GM23338 (cell line): ENCODE data around the gene EXO1. TPM values are rescaled to one million over a fixed set of nuclear protein-coding genes. Genes with fewer than 3 reads are reported as not detected.
"Not testable (repeated sequence)": the region's sequence is repeated elsewhere in the genome, so short reads cannot be mapped to it uniquely, and the experiment has no call there.

ENCODE experiments used
- ATAC-seq: fragments of 200-7000 bp; cut with Tn5 transposase; 3 replicates; pipeline ENCODE4 v1.9.1; 2020
- DNase-seq: peaks from one replicate; pipeline ENCODE4 v3.0.0-alpha.2; 2015; ENCODE audit warnings: low spot score
- H2AFZ ChIP-seq: fragments of 200-600 bp; sonication (generic); 2 replicates; pipeline ENCODE4 v1.8.0; 2016; ENCODE audit warnings: antibody characterized with exemption, mild to moderate bottlenecking, moderate library complexity
- H3F3A ChIP-seq: fragments of 200-600 bp; sonication (generic); replicated peaks from 2 replicates; pipeline ENCODE4 v1.8.0; 2017; ENCODE audit warnings: antibody characterized with exemption, mixed run types, low read depth
- H3K27ac ChIP-seq: fragments of 200-600 bp; sonication (generic); 2 replicates; pipeline ENCODE4 v1.6.1; 2016; ENCODE audit warnings: low read depth
- H3K27me3 ChIP-seq: fragments of 200-600 bp; sonication (generic); 2 replicates; pipeline ENCODE4 v1.8.0; 2016; ENCODE audit warnings: mild to moderate bottlenecking, mixed run types, moderate library complexity; ENCODE audit not compliant: insufficient read depth
- H3K36me3 ChIP-seq: fragments of 200-600 bp; sonication (generic); 2 replicates; pipeline ENCODE4 v1.8.0; 2016; ENCODE audit warnings: mild to moderate bottlenecking; ENCODE audit not compliant: insufficient read depth
- H3K4me1 ChIP-seq: fragments of 200-600 bp; sonication (generic); 2 replicates; pipeline ENCODE4 v1.8.0; 2016; ENCODE audit warnings: mild to moderate bottlenecking, moderate library complexity; ENCODE audit not compliant: insufficient read depth
- H3K4me2 ChIP-seq: fragments of 200-600 bp; sonication (generic); 2 replicates; pipeline ENCODE4 v1.7.1; 2017; ENCODE audit warnings: mixed run types
- H3K4me3 ChIP-seq: fragments of 200-600 bp; sonication (generic); 2 replicates; pipeline ENCODE4 v1.6.1; 2016; ENCODE audit warnings: mixed run types
- H3K79me2 ChIP-seq: fragments of 200-600 bp; sonication (generic); replicated peaks from 2 replicates; pipeline ENCODE4 v1.8.0; 2017; ENCODE audit warnings: mild to moderate bottlenecking; ENCODE audit not compliant: insufficient read depth
- H3K9me2 ChIP-seq: fragments of 200-600 bp; sonication (generic); 2 replicates; pipeline ENCODE4 v1.8.0; 2017; ENCODE audit not compliant: insufficient read depth
- H4K20me1 ChIP-seq: fragments of 200-600 bp; sonication (generic); replicated peaks from 2 replicates; pipeline ENCODE4 v1.8.0; 2017; ENCODE audit warnings: mild to moderate bottlenecking; ENCODE audit not compliant: insufficient read depth
- H3K27ac Mint-ChIP-seq: 2 replicates; pipeline ENCODE4 v1.8.0; 2020; ENCODE audit warnings: inconsistent platforms, mild to moderate bottlenecking, moderate library complexity, mixed read lengths
- H3K27me3 Mint-ChIP-seq: 3 replicates; pipeline ENCODE4 v1.8.0; 2022; ENCODE audit warnings: low read depth, mild to moderate bottlenecking, moderate library complexity, mixed read lengths, inconsistent platforms; ENCODE audit not compliant: insufficient read depth, poor library complexity
- H3K36me3 Mint-ChIP-seq: 3 replicates; pipeline ENCODE4 v1.8.0; 2021; ENCODE audit warnings: low read depth, mild to moderate bottlenecking, inconsistent platforms, moderate library complexity, mixed read lengths
- H3K4me1 Mint-ChIP-seq: 3 replicates; pipeline ENCODE4 v1.8.0; 2020; ENCODE audit warnings: mild to moderate bottlenecking, inconsistent platforms, mixed read lengths
- H3K4me3 Mint-ChIP-seq: 3 replicates; pipeline ENCODE4 v1.8.0; 2021; ENCODE audit warnings: moderate library complexity, mild to moderate bottlenecking, inconsistent platforms, mixed read lengths
- H3K9me3 Mint-ChIP-seq: 3 replicates; pipeline ENCODE4 v1.8.0; 2020; ENCODE audit warnings: moderate library complexity, mild to moderate bottlenecking, inconsistent platforms, mixed read lengths
- CREB1 ChIP-seq: fragments of 250-450 bp; sonication (Bioruptor Pico); IDR thresholded peaks from 2 replicates; pipeline ENCODE4 v1.5.0; 2020; ENCODE audit warnings: low read depth, mild to moderate bottlenecking, moderate library complexity
- CTCF ChIP-seq, 2 experiments: fragments of 200-600 bp in 1 of 2; sonication (generic) in 1 of 2; conservative IDR thresholded peaks; 2 replicates each; pipeline versions ENCODE4 v1.5.1 to v1.6.1; 2016 to 2017; ENCODE audit warnings: antibody characterized with exemption in 2 of 2, low read depth in 2 of 2, mild to moderate bottlenecking in 2 of 2, moderate library complexity in 1 of 2
- EZH2 ChIP-seq: fragments of 200-600 bp; sonication (generic); IDR thresholded peaks from one replicate; pipeline ENCODE4 v1.8.0; 2017; ENCODE audit warnings: antibody characterized with exemption, mild to moderate bottlenecking, low read depth; ENCODE audit not compliant: unreplicated experiment
- EZH2phosphoT487 ChIP-seq: fragments of 200-600 bp; sonication (generic); IDR thresholded peaks from one replicate; pipeline ENCODE4 v1.8.1; 2018; ENCODE audit warnings: antibody characterized with exemption; ENCODE audit not compliant: unreplicated experiment
- JUNB ChIP-seq: IDR thresholded peaks from one replicate; pipeline ENCODE4 v1.6.1; 2016; ENCODE audit warnings: antibody characterized with exemption; ENCODE audit not compliant: unreplicated experiment
- NANOG ChIP-seq: IDR thresholded peaks from 2 replicates; pipeline ENCODE4 v1.6.1; 2016; ENCODE audit warnings: antibody characterized with exemption, borderline replicate concordance
- STAT1 ChIP-seq: IDR thresholded peaks from one replicate; pipeline ENCODE4 v1.6.1; 2016; ENCODE audit warnings: antibody characterized with exemption; ENCODE audit not compliant: unreplicated experiment
- ZNF331 ChIP-seq: fragments of 250-450 bp; sonication (Bioruptor Pico); IDR thresholded peaks from 2 replicates; pipeline ENCODE4 v1.5.0; 2020; ENCODE audit warnings: low read depth, mild to moderate bottlenecking, moderate library complexity
- ZNF462 ChIP-seq: fragments of 250-450 bp; sonication (Bioruptor Pico); IDR thresholded peaks from 2 replicates; pipeline ENCODE4 v1.5.0; 2020; ENCODE audit warnings: mild to moderate bottlenecking, moderate library complexity
- polyA plus RNA-seq: library from polyadenylated mRNA; unstranded; fragments of >200 nt; fragmentation: Nextera tagmentation; extraction: Ambion mirVana; gene quantifications from 2 replicates; pipeline ENCODE4 v1.2.1, GENCODE V29; 2016
- total RNA-seq: library from RNA; depleted of rRNA; stranded (reverse); fragments of >200 nt; shearing (Covaris generic); gene quantifications from 2 replicates; pipeline ENCODE4 v1.2.3, GENCODE V29; 2014

Gene EXO1
- total and polyA plus RNA-seq, 2 experiments from 2014 or later: 16.2 to 34.0 TPM

GRCh38 chr1:241802863-241803262, 45.1 kb upstream of the EXO1 start (continued):
- no peak for TF ChIP-seq CTCF (conservative IDR thresholded peaks at IDR 0.05; ENCODE audit: low read depth in 2 of 2)

- not testable (repeated sequence) for H3K36me3 ChIP-seq, H3K27me3 ChIP-seq, H3F3A ChIP-seq, H3K4me3 ChIP-seq, DNase-seq, H3K27ac ChIP-seq, H3K36me3 Mint-ChIP-seq, H3K4me1 Mint-ChIP-seq, ATAC-seq, H3K9me2 ChIP-seq, H3K9me3 Mint-ChIP-seq, H3K27ac Mint-ChIP-seq, H3K27me3 Mint-ChIP-seq, H3K4me3 Mint-ChIP-seq, H3K4me1 ChIP-seq, H3K79me2 ChIP-seq, H2AFZ ChIP-seq, H4K20me1 ChIP-seq, H3K4me2 ChIP-seq
These were observed 43.3 kb upstream of the EXO1 start for GRCh38 chr1:241804706-241805105.

- Histone ChIP-seq H3K27me3 (no peaks in the 10 kb centered on the region), H3K79me2 (no peaks in the 10 kb centered on the region), H4K20me1 (no peaks in the 10 kb centered on the region), H3K4me2 (no peak overlapping the region), H3K36me3 (no peaks in the 10 kb centered on the region), H3K4me1 (no peaks in the 10 kb centered on the region), H3K9me2 (no peaks in the 10 kb centered on the region), H3F3A (no peaks in the 10 kb centered on the region), H3K27ac (no peak overlapping the region), H3K4me3 (no peak overlapping the region), H2AFZ (peak overlapping the region; percentile 80; the same call in 1 of the 2 replicates)
- peaks cover 1% of the 10 kb centered on the region for H3K27me3 Mint-ChIP-seq
- H3K27ac Mint-ChIP-seq: 0 out of 2 replicates have a peak overlapping the region, but pooled peaks have one; percentile 31
- DNase-seq: no peak
- no peak overlapping the region for H3K4me3 Mint-ChIP-seq
- no peaks in the 10 kb centered on the region for H3K36me3 Mint-ChIP-seq
- H3K9me3 Mint-ChIP-seq: no peaks in the 10 kb centered on the region
- no peaks in the 10 kb centered on the region for H3K4me1 Mint-ChIP-seq
- no peak for ATAC-seq
- TF ChIP-seq EZH2: no peak
- TF ChIP-seq CREB1 (CRISPR knock-in tag): no peak
- no peak for TF ChIP-seq ZNF462 (CRISPR knock-in tag)
- no peak for TF ChIP-seq EZH2phosphoT487
- no peak for TF ChIP-seq STAT1
- no peak for TF ChIP-seq NANOG
- no peak for TF ChIP-seq CTCF (conservative IDR thresholded peaks at IDR 0.05; ENCODE audit: low read depth in 2 of 2)
- no peak for TF ChIP-seq JUNB
- no peak for TF ChIP-seq ZNF331
These were observed 39.7 kb upstream of the EXO1 start for GRCh38 chr1:241808265-241808664.
